Skin epidermis (tissue), 12 donors: ENCODE data around the gene MAN1A1.

Experiments used
- H3K27ac ChIP-seq, 21 experiments: fragments of 200-600 bp; sonication (generic) in 11 of 21; one replicate each; pipeline ENCODE4 v1.5.0; 2020; ENCODE audit warnings: mild to moderate bottlenecking in 3 of 21, inconsistent platforms in 2 of 21, moderate library complexity in 2 of 21
- H3K4me3 ChIP-seq, 7 experiments: fragments of 200-600 bp; sonication (generic) in 2 of 7; one replicate each; pipeline ENCODE4 v1.5.0; 2020; ENCODE audit warnings: inconsistent platforms in 2 of 7, mild to moderate bottlenecking in 2 of 7, moderate library complexity in 1 of 7

Gene MAN1A1

GRCh38 chr6:119210596-119210995, 139.0 kb downstream of the MAN1A1 start:
- Histone ChIP-seq H3K27ac (no peak overlapping the region), H3K4me3 (no peak overlapping the region)

- H3K27ac ChIP-seq = no peak overlapping the region
Measured at GRCh38 chr6:119209452-119210205, 139.9 kb downstream of the MAN1A1 start.

GRCh38 chr6:119207971-119208725, 141.4 kb downstream of the MAN1A1 start:
- Histone ChIP-seq H3K4me3 (no peak overlapping the region), H3K27ac (no peak overlapping the region)

More at GRCh38 chr6:119209452-119210205, 139.9 kb downstream of the MAN1A1 start:
- H3K4me3 ChIP-seq = no peak overlapping the region

- no peak overlapping the region for H3K27ac ChIP-seq
- H3K4me3 ChIP-seq = no peak overlapping the region
Measured at GRCh38 chr6:119207327-119207726, 142.2 kb downstream of the MAN1A1 start.

- H3K27ac ChIP-seq = no peak overlapping the region
- no peak overlapping the region for H3K4me3 ChIP-seq
Measured at GRCh38 chr6:119205911-119206618, 143.5 kb downstream of the MAN1A1 start.

- Histone ChIP-seq H3K27ac (no peak overlapping the region), H3K4me3 (no peak overlapping the region)
Measured at GRCh38 chr6:119204719-119205118, 144.8 kb downstream of the MAN1A1 start.

GRCh38 chr6:119201480-119201879, 148.1 kb downstream of the MAN1A1 start:
- Histone ChIP-seq H3K4me3 (no peak overlapping the region), H3K27ac (no peak overlapping the region)

GRCh38 chr6:119200512-119201175, 148.9 kb downstream of the MAN1A1 start:
- H3K4me3 ChIP-seq = no peak overlapping the region
- no peak overlapping the region for H3K27ac ChIP-seq

GRCh38 chr6:119197271-119197670, 152.3 kb downstream of the MAN1A1 start:
- H3K27ac ChIP-seq = no peak overlapping the region
- no peak overlapping the region for H3K4me3 ChIP-seq

- Histone ChIP-seq H3K27ac (no peak overlapping the region), H3K4me3 (no peak overlapping the region)
Measured at GRCh38 chr6:119196715-119197114, 152.8 kb downstream of the MAN1A1 start.

GRCh38 chr6:119195848-119196247, 153.7 kb downstream of the MAN1A1 start:
- Histone ChIP-seq H3K4me3 (no peak overlapping the region), H3K27ac (no peak overlapping the region)

GRCh38 chr6:119195204-119195603, 154.4 kb downstream of the MAN1A1 start:
- H3K4me3 ChIP-seq = no peak overlapping the region

GRCh38 chr6:119193707-119194106, 155.9 kb downstream of the MAN1A1 start:
- H3K4me3 ChIP-seq = no peak overlapping the region
- H3K27ac ChIP-seq = no peak overlapping the region

More at GRCh38 chr6:119195204-119195603, 154.4 kb downstream of the MAN1A1 start:
- H3K27ac ChIP-seq = no peak overlapping the region

- H3K27ac ChIP-seq = no peak overlapping the region
- no peak overlapping the region for H3K4me3 ChIP-seq
Measured at GRCh38 chr6:119192200-119192599, 157.4 kb downstream of the MAN1A1 start.

GRCh38 chr6:119190176-119190575, 159.4 kb downstream of the MAN1A1 start:
- no peak overlapping the region for H3K27ac ChIP-seq

GRCh38 chr6:119189498-119189897, 160.1 kb downstream of the MAN1A1 start:
- Histone ChIP-seq H3K27ac (no peak overlapping the region), H3K4me3 (no peak overlapping the region)

More at GRCh38 chr6:119190176-119190575, 159.4 kb downstream of the MAN1A1 start:
- no peak overlapping the region for H3K4me3 ChIP-seq

GRCh38 chr6:119187596-119187995, 162.0 kb downstream of the MAN1A1 start:
- H3K4me3 ChIP-seq = no peak overlapping the region
- no peak overlapping the region for H3K27ac ChIP-seq

GRCh38 chr6:119186490-119186889, 163.1 kb downstream of the MAN1A1 start:
- no peak overlapping the region for H3K4me3 ChIP-seq
- H3K27ac ChIP-seq = no peak overlapping the region

GRCh38 chr6:119184008-119184648, 165.4 kb downstream of the MAN1A1 start:
- no peak overlapping the region for H3K4me3 ChIP-seq
- no peak overlapping the region for H3K27ac ChIP-seq
